LNCAP (cell line): ENCODE measurements around the gene IRF1.

ENCODE experiments used
- TF ChIP-seq, protein P1 (sequence below): fragments of 450-650 bp; IDR thresholded peaks from 2 replicates; pipeline ENCODE4 v1.5.1; 2017; ENCODE audit warnings: mild to moderate bottlenecking

IRF1 gene

DNA sequence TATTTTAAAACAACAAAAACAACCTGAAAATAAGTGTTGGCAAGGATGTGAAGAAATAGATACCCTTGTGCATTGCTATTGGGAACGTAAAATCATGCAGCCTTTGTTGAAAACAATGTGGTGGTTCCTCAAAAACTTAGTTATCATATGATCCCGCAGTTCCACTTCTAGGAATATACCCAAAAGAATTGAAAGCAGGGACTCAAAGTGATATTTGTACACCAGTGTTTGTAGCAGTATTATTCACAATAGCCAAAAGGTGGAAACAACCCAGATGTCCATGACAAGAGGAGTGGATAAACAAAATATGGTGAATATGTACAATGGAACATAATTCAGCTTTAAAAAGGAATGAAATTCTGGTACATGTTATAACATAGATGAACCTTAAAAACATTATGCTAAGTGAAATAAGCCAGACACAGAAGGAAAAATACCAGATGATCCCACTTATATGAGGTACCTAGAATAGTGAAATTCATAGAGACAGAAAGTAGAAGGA lies 29.0 kb downstream of the IRF1 start:
- TF ChIP-seq, protein P1, sequence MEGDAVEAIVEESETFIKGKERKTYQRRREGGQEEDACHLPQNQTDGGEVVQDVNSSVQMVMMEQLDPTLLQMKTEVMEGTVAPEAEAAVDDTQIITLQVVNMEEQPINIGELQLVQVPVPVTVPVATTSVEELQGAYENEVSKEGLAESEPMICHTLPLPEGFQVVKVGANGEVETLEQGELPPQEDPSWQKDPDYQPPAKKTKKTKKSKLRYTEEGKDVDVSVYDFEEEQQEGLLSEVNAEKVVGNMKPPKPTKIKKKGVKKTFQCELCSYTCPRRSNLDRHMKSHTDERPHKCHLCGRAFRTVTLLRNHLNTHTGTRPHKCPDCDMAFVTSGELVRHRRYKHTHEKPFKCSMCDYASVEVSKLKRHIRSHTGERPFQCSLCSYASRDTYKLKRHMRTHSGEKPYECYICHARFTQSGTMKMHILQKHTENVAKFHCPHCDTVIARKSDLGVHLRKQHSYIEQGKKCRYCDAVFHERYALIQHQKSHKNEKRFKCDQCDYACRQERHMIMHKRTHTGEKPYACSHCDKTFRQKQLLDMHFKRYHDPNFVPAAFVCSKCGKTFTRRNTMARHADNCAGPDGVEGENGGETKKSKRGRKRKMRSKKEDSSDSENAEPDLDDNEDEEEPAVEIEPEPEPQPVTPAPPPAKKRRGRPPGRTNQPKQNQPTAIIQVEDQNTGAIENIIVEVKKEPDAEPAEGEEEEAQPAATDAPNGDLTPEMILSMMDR, result no peak

DNA sequence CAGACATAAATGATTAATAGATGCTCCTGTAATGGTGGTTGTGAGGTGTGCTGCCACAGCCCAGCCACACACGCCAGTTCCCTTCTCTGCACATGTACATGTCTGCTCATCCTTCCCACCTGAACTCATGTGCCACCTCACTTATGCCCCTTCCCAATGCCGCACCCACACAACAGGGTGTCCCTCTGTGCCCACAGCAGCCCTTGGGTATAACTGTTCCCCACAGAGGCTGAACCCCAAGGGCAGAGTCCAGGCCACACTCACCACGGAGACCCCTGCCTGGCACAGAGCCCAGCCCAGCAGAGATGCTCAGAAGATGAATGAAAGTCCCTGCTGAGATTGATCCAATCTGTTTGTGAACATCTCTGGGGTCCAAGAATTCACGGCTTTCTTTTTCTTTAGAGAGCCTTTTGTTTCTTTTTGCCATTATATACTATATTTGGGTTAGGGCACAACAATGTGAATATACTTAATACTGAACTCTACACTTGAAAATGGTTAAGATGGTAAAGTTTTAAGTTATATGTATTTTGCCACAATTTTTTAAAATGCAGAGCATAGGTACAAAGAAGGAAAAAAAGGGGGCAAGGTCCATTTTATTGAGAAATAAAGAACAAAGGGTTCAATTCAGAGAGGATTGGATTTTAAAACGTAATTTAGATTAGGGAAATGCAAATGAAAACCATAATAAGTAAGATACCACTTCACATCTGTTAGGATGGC lies 29.6 kb downstream of the IRF1 start:
- TF ChIP-seq, protein P1, result no peak

DNA sequence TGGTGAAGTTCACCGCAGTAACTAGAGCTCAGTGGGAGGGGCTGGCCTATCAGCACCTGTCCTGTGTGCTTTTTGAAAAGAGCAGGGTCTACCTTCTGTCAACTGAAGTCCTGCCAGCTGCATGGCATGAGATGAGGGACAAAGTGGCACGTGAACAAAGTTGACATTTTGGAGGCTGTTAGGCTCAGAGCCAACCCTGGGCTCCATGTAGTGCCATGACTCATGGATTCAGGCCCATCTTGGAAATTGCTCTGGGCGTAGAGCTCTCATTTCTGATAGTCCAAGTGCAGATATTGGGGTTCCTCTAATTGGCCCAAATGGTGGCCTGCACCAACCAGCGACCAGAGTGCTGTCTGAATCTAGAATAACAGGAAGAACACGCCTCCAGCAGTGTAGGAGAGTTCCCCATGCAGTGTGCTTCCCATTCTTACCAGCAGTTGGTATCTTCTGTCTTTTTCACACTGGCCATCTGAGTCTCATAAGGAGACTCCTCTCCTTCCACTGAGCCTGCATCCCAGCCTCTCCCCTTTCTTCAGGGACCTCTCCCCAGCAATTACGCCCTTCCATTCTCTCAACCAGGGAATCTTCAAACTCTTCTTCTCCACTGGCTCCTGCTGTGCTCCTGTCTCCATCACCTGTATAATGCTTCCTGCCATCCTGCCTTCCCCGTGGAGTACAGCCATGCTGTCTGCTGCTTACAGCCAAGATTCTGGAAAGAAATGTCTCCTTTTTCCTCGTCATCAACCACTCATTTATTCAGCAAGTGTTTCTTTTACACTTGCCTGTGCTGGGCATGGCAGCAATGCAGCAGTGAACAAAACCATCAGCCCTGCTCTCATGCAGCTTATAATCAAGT lies 30.4 kb downstream of the IRF1 start:
- TF ChIP-seq, protein P1, result no peak

DNA sequence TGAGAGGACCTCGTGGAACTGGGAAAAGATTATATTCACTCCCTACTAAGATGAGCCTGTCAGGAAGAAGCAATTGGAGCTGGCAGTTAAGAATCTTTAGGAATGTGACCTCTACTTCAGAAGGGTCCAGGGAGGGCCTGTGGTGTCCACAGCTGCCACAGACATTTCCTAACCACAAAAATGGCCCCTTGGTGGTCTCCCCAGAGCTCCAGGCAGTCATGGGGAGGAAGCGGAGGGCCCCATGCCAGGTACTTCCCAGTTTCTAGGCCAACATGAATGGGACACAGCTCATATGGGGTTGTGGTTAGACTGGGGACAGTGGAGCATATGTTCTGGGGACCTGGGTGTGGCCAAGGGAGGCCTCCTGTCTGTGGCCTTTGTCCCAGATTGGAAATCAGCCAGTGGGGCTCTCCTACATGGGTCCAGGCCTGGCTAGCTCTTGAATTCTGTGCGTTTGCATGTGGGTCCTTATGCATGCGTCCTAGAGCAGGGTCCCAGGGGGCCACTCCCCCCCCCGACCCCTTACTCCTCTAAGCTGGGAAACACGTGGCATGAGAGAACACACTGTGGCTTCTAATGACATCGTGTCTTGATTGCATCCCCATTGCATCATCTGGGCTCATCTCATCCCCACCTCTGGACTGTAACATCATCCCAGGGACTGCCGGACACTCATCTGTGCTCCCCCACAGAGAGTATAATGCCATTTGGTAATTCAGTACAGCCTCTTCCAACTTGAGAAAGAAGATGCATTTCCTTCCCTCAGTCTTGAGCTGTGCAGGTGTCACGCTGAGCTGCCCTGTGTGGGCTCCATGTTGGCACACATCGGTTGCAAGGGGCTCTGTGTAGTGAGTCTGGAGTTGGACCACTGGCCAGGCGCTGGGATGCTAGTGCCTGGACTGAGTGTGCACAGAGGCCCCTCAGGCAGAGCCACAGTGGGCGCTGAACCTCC lies 31.3 kb downstream of the IRF1 start:
- TF ChIP-seq, protein P1, result no peak

DNA sequence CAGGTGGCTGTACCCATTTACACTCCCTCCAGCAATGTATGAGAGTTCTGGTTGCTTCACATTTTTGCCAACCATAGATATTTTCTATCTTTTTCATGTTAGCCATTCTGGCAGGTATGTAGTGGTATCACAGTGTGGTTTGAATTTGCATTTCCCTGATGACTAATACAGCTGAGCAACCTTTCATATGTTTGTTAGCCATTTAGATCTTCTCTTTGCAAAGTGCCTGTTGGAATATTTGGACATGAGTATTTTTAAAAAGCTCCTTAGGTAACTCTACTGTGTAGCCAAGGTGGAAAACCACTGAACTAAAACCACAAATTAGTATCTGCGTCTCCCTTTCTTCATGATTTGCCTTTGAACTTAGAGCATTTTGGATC lies 31.9 kb downstream of the IRF1 start:
- TF ChIP-seq, protein P1, result no peak

DNA sequence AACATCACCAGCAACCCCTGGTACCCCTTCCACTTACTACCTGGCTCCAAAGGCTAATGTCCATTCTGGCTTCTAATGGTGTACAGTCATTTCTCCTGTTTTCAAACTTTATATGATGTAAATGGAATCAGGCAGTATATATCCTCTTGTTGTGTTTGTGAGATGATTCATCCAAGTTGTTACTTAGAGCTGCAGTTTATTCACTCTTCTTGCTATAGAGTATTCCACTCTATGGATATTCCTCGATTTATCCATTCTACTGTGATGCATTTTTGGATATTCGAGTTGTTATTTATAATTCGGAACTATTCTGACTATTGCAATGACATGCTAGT lies 32.4 kb downstream of the IRF1 start:
- TF ChIP-seq, protein P1, result no peak
